Heart left ventricle (tissue), 16 donors: ENCODE data around the gene CALM3. TPM values are rescaled to one million over a fixed set of nuclear protein-coding genes. Genes with fewer than 3 reads are reported as not detected.

Source experiments
- ATAC-seq, 4 donors: fragments of 200-7000 bp; cut with Tn5 transposase; one replicate each; pipeline ENCODE4 v1.9.1; 2020 to 2022; ENCODE audit warnings: moderate library complexity in 4 of 4, mild to moderate bottlenecking in 3 of 4, moderate number of reproducible peaks in 1 of 4
- DNase-seq, 5 donors: peaks; one replicate each; pipeline ENCODE4 v3.0.0-alpha.2; 2020
- H3K27ac ChIP-seq, 12 donors: fragments of 200-600 bp; sonication (generic) in 4 of 12; one replicate each; pipeline versions ENCODE4 v1.5.0 to v1.8.0; 2016 to 2022; ENCODE audit warnings: mild to moderate bottlenecking in 2 of 12
- H3K27me3 ChIP-seq, 9 donors: fragments of 200-600 bp; sonication (generic) in 2 of 9; one replicate each; pipeline versions ENCODE4 v1.5.1 to v1.8.0; 2016 to 2022; ENCODE audit warnings: mild to moderate bottlenecking in 3 of 9
- H3K36me3 ChIP-seq, 9 donors: fragments of 200-600 bp; sonication (generic) in 2 of 9; one replicate each; pipeline versions ENCODE4 v1.5.0 to v1.8.0; 2018 to 2022; ENCODE audit warnings: mild to moderate bottlenecking in 2 of 9
- H3K4me1 ChIP-seq, 12 donors: fragments of 200-600 bp; sonication (generic) in 4 of 12; one replicate each; pipeline versions ENCODE4 v1.5.0 to v1.8.0; 2016 to 2022; ENCODE audit warnings: mild to moderate bottlenecking in 3 of 12
- H3K4me3 ChIP-seq, 12 donors: fragments of 200-600 bp; sonication (generic) in 4 of 12; one replicate each; pipeline versions ENCODE4 v1.5.0 to v1.8.0; 2017 to 2022; ENCODE audit warnings: mild to moderate bottlenecking in 9 of 12, moderate library complexity in 4 of 12
- H3K9me3 ChIP-seq, 12 donors: fragments of 200-600 bp; sonication (generic) in 4 of 12; one replicate each; pipeline versions ENCODE4 v1.5.0 to v1.8.0; 2016 to 2022; ENCODE audit warnings: mild to moderate bottlenecking in 1 of 12
- CTCF ChIP-seq, 12 donors: fragments of 200-600 bp; sonication (generic) in 4 of 12; IDR thresholded peaks; one replicate each; pipeline versions ENCODE4 v1.5.0 to v1.8.0; 2018 to 2022; ENCODE audit warnings: antibody characterized with exemption in 12 of 12, mild to moderate bottlenecking in 5 of 12
- POLR2A ChIP-seq, 2 donors: fragments of 450-650 bp; IDR thresholded peaks; one replicate each; pipeline ENCODE4 v1.6.1; 2017; ENCODE audit warnings: antibody characterized with exemption in 2 of 2, mild to moderate bottlenecking in 2 of 2, moderate library complexity in 2 of 2
- WGBS, 4 donors: extraction: QIAGEN DNeasy Blood & Tissue Kit in 2 of 4; methylation state at CpG; one replicate each; pipeline versions ENCODE4 v1.1.5 to v1.1.7; 2013 to 2018; 5-methylcytosine and 5-hydroxymethylcytosine counted together
- intact Hi-C, 10 donors: fragments of 100-400 bp; cut with DNase I; formaldehyde crosslinking; loops; one replicate each; pipeline versions ENCODE4 v1.11.1 to v1.14.2; 2022
- polyA plus RNA-seq, 2 donors: library from polyadenylated mRNA; stranded (reverse); fragments of 200-250 nt; gene quantifications; one replicate each; pipeline ENCODE4 v1.2.3, GENCODE V29; 2013
- total RNA-seq, 9 donors: library from RNA; depleted of rRNA in 2 of 9; stranded (reverse); fragments of >200 nt in 2 of 9; fragmentation: NEBNext Ultra II Directional in 3 of 9; extraction: Animal tissue kit (Norgen Biotek cat#: 25700) in 3 of 9; gene quantifications; one replicate each; pipeline versions ENCODE4 v1.1.0 to v1.2.4, GENCODE V29; 2016 to 2023
- donor health status: ischemic (EF 13 %, LVEDD 7.1; RV severe dilation, severe dysfunction).
- donor health status: healthy with polysubstance abuse.
- donor health status: DM: no; HTN: yes; CAD: no.
- donor health status: DM: no; HTN: no; CAD: no.
- donor health status: ischemic (EF 25% LVEDD 6.9; RV normal size, moderate dysfunction).
- donor health status: ischemic (EF 25% LVEDD 5.7; RV mildly dilated, moderate dysfunction).
- donor health status: healthy.
- donor health status: DM: yes; HTN: yes; CAD: no.
- donor health status: ischemic (EF 35%, LVEDD 5.7; RV mildly dilated, moderate dysfunction).
- donor health status: nonischemic (EF 11% LVEDD 7.7; RV severe dilation, severe dysfunction).
- donor health status: DM: yes; HTN: yes; CAD: no.
- donor health status: PGD.
- donor health status: ischemic (EF 29% LVEDD 5.4; RV normal size, mild dysfunction).
- donor health status: nonischemic (EF 23%, LVEDD 6.1; RV moderate dilation, normal function).

Gene CALM3
- total and polyA plus RNA-seq, 11 donors: 204 to 417 (median 290) TPM

DNA sequence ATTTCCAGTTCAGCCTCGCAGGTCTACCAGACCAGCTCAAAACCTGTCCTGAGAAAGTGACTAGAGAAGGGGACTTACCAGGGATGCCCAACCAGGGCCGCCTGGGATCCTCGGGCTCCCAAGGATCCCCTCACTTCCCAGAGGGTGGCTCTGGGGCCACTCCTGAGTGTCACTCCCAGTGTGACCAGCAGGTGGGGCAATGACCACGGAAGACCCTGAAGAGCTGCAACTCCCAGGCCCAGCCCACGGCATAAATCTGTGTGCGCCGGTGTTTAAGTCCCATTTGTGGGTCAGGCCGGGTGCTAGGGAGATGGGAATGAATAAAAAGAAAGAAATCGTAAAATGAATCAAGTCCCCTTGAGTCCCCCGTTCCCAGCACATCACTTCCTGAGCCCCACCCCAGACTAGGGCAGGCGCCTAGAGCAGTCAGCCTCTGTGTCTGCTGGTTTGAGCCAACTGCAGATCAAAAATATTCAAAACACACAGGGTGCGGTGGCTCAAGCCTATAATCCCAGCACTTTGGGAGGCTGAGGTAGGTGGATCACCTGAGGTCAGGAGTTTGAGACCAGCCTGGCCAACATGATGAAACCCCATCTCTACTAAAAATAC lies 13.1 kb downstream of the CALM3 start:
- Histone ChIP-seq H3K4me3 (no peak overlapping the region), H3K36me3 (peaks cover 0 to 16% (median 10%) of the 10 kb centered on the region in 9 donors), H3K27me3 (no peaks in the 10 kb centered on the region), H3K27ac (peak overlapping the region in 1 of 12 donors; percentile 30), H3K4me1 (peaks cover 0 to 55% (median 24%) of the 10 kb centered on the region in 12 donors), H3K9me3 (no peaks in the 10 kb centered on the region)
- DNase-seq: peak; percentile 82 to 91 (median 84)
- no peak for TF ChIP-seq POLR2A (IDR thresholded peaks at IDR 0.05)
- TF ChIP-seq CTCF (IDR thresholded peaks at IDR 0.05): peak; percentile 76 to 96 (median 88)
- WGBS, 4 donors: 10 to 13% (median 12%) methylated on average over 8 to 12 of the region's 12 CpGs
- ATAC-seq: peak; percentile 53 to 77 (median 76)
- intact Hi-C loops: loop anchor here in 8 of 10 donors (1.0 to 10.0 kb wide), 4 partner anchors 48 to 231 kb away; partner anchors contain the start of genes FKRP (in 1 of the 8) and STRN4 (in 1 of the 8)

DNA sequence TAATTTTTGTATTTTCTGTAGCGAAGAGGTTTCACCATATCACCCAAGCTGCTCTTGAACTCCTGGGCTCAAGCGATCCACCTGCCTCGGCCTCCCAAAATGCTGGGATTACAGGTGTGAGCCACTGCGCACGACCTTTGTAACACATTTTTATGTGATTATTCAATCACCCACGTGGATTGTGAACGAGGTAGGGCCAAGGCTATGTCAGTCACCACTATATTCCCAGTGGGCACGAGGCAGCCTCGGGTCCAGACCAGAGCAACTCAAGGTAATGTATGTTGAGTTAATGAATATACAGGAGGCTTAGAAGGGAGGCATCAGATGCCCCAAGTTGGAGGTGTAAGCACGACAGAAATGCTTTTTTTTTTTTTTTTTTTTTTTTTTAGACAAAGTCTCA lies 14.8 kb downstream of the CALM3 start:
- no peaks in the 10 kb centered on the region for H3K9me3 ChIP-seq
- no peak overlapping the region for H3K27ac ChIP-seq
- no peak overlapping the region for H3K4me3 ChIP-seq
- intact Hi-C loops: loop anchor here in 6 of 10 donors (2.0 to 10.0 kb wide), 3 partner anchors 47 to 229 kb away; partner anchors contain the start of genes FKRP (in 1 of the 6) and STRN4 (in 1 of the 6)
- no peaks in the 10 kb centered on the region for H3K27me3 ChIP-seq
- ATAC-seq (no peak), DNase-seq (peak in 2 of 5 donors; percentile 2 to 20)
- TF ChIP-seq POLR2A (IDR thresholded peaks at IDR 0.05): no peak
- TF ChIP-seq CTCF (IDR thresholded peaks at IDR 0.05): no peak
- peaks cover 0 to 62% (median 39%) of the 10 kb centered on the region in 12 donors for H3K4me1 ChIP-seq
- WGBS, 4 donors: 86 to 90% (median 88%) methylated on average over 10 of the region's 10 CpGs
- peaks cover 0 to under 1% (median 0%) of the 10 kb centered on the region in 9 donors for H3K36me3 ChIP-seq

DNA sequence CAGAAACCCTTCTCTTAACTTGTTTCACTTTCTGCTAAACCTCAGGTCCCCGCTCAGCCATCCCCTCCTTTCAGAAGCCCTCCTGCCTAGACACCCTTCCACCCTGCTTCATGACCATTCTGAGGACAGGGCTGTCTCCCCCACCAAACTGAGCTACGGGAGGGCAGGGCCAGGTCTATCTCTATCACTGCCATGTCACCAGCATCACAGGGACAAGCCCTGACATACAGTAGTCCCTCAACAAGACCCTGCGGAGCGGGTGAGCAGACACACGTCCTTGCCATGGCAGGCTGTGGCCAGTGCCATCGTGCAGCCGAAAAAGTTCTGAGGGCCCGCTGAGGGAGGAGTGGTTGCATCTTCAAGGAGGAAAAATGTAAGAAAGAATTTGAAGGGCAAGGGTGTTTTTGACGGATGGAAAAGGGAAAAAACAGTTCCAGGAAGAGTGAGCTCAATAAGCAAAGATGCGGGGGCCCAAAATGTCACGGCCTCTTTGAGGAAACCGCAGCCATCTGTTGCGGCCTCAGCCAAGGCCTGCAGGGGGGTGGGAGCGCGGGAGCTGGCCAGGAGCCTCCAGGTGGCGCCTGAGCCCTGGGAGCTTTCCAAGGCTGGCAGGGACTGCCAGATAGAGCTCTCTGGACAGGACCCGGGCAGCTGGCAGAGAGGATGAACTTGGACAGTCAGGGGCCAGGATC lies 15.6 kb downstream of the CALM3 start:
- H3K4me3 ChIP-seq: no peak overlapping the region
- 29 to 37% (median 31%) methylated on average over 17 of the region's 17 CpGs for WGBS, 4 donors
- H3K9me3 ChIP-seq: no peaks in the 10 kb centered on the region
- ATAC-seq: peak; percentile 40 to 73 (median 57)
- H3K4me1 ChIP-seq: peaks cover 0 to 61% (median 46%) of the 10 kb centered on the region in 12 donors
- peak overlapping the region in 5 of 12 donors; percentile 8 to 50 (median 27) for H3K27ac ChIP-seq
- peak in 4 of 5 donors; percentile 64 to 80 (median 71) for DNase-seq
- intact Hi-C loops: loop anchor here in 3 of 10 donors (2.0 to 10.0 kb wide), 3 partner anchors 46 to 228 kb away; partner anchors contain the start of genes FKRP (in 1 of the 3) and STRN4 (in 1 of the 3)
- H3K27me3 ChIP-seq: no peaks in the 10 kb centered on the region
- TF ChIP-seq CTCF (IDR thresholded peaks at IDR 0.05) (peak; percentile 19 to 54 (median 38)), POLR2A (IDR thresholded peaks at IDR 0.05) (no peak)
- H3K36me3 ChIP-seq: no peaks in the 10 kb centered on the region

DNA sequence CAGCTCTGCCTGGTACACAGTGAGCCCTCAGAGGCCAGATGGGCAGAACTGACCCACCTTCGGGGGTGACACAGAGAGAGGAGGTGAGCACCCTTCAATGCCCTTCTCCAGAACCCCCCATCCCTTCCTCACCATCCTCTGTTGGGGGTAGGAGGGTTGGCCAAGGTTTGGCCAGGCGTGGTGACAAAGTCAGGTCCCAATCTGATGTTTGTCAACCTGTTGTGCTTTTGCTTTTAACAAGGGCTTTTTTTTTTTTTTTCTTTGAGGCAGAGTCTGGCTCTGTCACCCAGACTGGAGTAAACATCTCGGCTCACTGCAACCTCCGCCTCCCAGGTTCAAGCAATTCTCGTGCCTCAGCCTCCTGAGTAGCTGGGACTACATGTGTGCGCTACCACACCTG lies 16.5 kb downstream of the CALM3 start:
- H3K9me3 ChIP-seq: no peaks in the 10 kb centered on the region
- ATAC-seq (no peak), DNase-seq (peak in 2 of 5 donors; percentile 11 to 15)
- intact Hi-C loops: loop anchor here in 3 of 10 donors (2.0 to 10.0 kb wide), 3 partner anchors 45 to 227 kb away; partner anchors contain the start of genes FKRP (in 1 of the 3) and STRN4 (in 1 of the 3)
- TF ChIP-seq POLR2A (IDR thresholded peaks at IDR 0.05) (no peak), CTCF (IDR thresholded peaks at IDR 0.05) (no peak)
- H3K4me1 ChIP-seq: peaks cover 0 to 64% (median 50%) of the 10 kb centered on the region in 12 donors
- no peaks in the 10 kb centered on the region for H3K36me3 ChIP-seq
- H3K27me3 ChIP-seq: no peaks in the 10 kb centered on the region
- H3K27ac ChIP-seq: peak overlapping the region in 3 of 12 donors; percentile 5 to 28 (median 27)
- WGBS, 4 donors: 82 to 93% (median 90%) methylated on average over 6 of the region's 6 CpGs
- H3K4me3 ChIP-seq: no peak overlapping the region
